GM18505 (cell line): Measurements from ENCODE around the gene SH3TC1.
A peak's percentile ranks its signal among the peaks of the same experiment; 100 is the strongest.

Source experiments
- ATAC-seq: cut with Tn5 transposase; IDR thresholded peaks from one replicate; pipeline ENCODE4 v1.9.1; 2021; ENCODE audit not compliant: unreplicated experiment
- POLR2A ChIP-seq: IDR thresholded peaks from 4 replicates; pipeline ENCODE4 v1.6.1; 2011; ENCODE audit warnings: borderline replicate concordance; ENCODE audit not compliant: insufficient read depth, insufficient read length; ENCODE audit errors: extremely low read depth

SH3TC1 gene

GRCh38 chr4:8158710-8159536, 40.2 kb upstream of the SH3TC1 start, which contains the start of gene ABLIM2:
Gene ABLIM2, minus strand, starts transcription at chr4:8158813. Its CDS starts 124 bp downstream, at chr4:8158689.
- TF ChIP-seq POLR2A = peak; percentile 74
- peak; percentile 97 for ATAC-seq

- ATAC-seq = no peak
Measured at GRCh38 chr4:8159537-8160232, 39.4 kb upstream of the SH3TC1 start.

GRCh38 chr4:8160233-8160560, 38.9 kb upstream of the SH3TC1 start:
- ATAC-seq = no peak
- no peak for TF ChIP-seq POLR2A

More at GRCh38 chr4:8159537-8160232, 39.4 kb upstream of the SH3TC1 start:
- no peak for TF ChIP-seq POLR2A

GRCh38 chr4:8160572-8160971, 38.5 kb upstream of the SH3TC1 start:
- ATAC-seq = no peak
- no peak for TF ChIP-seq POLR2A

- TF ChIP-seq POLR2A = no peak
Measured at GRCh38 chr4:8162625-8163024, 36.5 kb upstream of the SH3TC1 start.

GRCh38 chr4:8163026-8163425, 36.1 kb upstream of the SH3TC1 start:
- no peak for ATAC-seq

More at GRCh38 chr4:8162625-8163024, 36.5 kb upstream of the SH3TC1 start:
- no peak for ATAC-seq

GRCh38 chr4:8163436-8164193, 35.5 kb upstream of the SH3TC1 start:
- TF ChIP-seq POLR2A = no peak
- no peak for ATAC-seq

More at GRCh38 chr4:8163026-8163425, 36.1 kb upstream of the SH3TC1 start:
- no peak for TF ChIP-seq POLR2A

GRCh38 chr4:8164194-8164565, 34.9 kb upstream of the SH3TC1 start:
- no peak for TF ChIP-seq POLR2A
- ATAC-seq = no peak

GRCh38 chr4:8164687-8165086, 34.4 kb upstream of the SH3TC1 start:
- no peak for ATAC-seq
- TF ChIP-seq POLR2A = no peak

- TF ChIP-seq POLR2A = no peak
- ATAC-seq = no peak
Measured at GRCh38 chr4:8165374-8165896, 33.7 kb upstream of the SH3TC1 start.

- no peak for ATAC-seq
- no peak for TF ChIP-seq POLR2A
Measured at GRCh38 chr4:8167291-8167690, 31.8 kb upstream of the SH3TC1 start.

- no peak for ATAC-seq
- no peak for TF ChIP-seq POLR2A
Measured at GRCh38 chr4:8167815-8168214, 31.3 kb upstream of the SH3TC1 start.

- ATAC-seq = no peak
- TF ChIP-seq POLR2A = no peak
Measured at GRCh38 chr4:8168232-8168631, 30.9 kb upstream of the SH3TC1 start.
